ENCODE results near the gene VAV3. TPM values are rescaled to one million over a fixed set of nuclear protein-coding genes. Genes with fewer than 3 reads are reported as not detected.

The VAV3 gene
- total RNA-seq, 1 donor from 2014 or later = 4.8 TPM

GRCh38 chr1:107666493-107666892, 298.5 kb downstream of the VAV3 start:
- no peaks in the 10 kb centered on the region for H3K36me3 ChIP-seq (ENCODE audit: control insufficient read depth, insufficient read depth, low read length)
- no peak overlapping the region for H3K4me3 ChIP-seq (ENCODE audit: low read depth, low read length)
- no peaks in the 10 kb centered on the region for H3K27me3 ChIP-seq (ENCODE audit: control insufficient read depth, insufficient read depth, low read length)
- TF ChIP-seq, protein P1, sequence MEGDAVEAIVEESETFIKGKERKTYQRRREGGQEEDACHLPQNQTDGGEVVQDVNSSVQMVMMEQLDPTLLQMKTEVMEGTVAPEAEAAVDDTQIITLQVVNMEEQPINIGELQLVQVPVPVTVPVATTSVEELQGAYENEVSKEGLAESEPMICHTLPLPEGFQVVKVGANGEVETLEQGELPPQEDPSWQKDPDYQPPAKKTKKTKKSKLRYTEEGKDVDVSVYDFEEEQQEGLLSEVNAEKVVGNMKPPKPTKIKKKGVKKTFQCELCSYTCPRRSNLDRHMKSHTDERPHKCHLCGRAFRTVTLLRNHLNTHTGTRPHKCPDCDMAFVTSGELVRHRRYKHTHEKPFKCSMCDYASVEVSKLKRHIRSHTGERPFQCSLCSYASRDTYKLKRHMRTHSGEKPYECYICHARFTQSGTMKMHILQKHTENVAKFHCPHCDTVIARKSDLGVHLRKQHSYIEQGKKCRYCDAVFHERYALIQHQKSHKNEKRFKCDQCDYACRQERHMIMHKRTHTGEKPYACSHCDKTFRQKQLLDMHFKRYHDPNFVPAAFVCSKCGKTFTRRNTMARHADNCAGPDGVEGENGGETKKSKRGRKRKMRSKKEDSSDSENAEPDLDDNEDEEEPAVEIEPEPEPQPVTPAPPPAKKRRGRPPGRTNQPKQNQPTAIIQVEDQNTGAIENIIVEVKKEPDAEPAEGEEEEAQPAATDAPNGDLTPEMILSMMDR (IDR thresholded peaks at IDR 0.05; ENCODE audit: insufficient read depth, low read length, poor library complexity, severe bottlenecking) = no peak
- DNase-seq (ENCODE audit: low read depth) = no peak

DNA sequence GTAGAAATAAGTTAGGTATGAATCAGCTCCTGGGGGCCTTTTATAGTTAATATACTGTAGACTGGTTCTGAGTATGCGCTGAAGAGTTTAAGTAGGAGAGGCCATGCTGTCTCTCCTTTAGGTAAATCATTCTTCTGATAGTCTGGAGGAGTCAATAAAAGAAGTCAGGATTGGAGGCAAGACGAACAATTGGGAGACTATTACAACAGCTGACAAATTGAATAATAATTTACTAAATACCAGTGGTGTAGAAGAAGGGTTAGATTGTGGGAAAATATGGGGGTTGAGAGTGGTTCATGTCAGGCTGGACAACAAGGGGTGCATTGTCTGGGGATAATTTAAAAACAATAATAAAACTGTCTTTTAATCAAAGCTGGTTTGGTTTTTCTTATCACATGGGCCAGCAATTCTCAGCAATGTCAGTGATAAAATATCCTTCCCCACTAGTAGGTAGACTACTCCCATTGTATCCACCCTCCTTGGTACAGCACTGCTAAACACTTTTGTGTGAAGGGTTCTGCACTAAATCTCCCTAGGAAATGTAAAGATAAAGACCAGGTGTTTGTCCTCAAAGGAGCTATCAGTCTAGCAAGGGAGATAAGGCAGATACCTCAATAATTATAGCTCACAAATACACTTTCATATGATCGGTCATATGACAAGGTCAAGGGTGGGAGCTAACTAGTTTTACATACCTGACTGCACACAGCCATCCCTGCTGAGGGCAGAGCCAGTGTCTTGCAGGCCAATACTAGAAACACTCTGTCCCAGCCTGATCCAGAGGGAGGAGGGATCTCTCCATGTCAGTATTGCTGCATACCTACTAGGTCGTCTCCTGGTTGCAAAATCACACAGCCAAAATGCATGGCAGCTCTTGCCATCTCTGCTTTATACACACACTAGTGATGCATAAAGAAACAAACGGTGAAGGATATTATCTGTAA, 299.7 kb downstream of the VAV3 start:
- H3K36me3 ChIP-seq (ENCODE audit: control insufficient read depth, insufficient read depth, low read length) = no peaks in the 10 kb centered on the region
- no peak for DNase-seq (ENCODE audit: low read depth)
- no peak overlapping the region for H3K4me3 ChIP-seq (ENCODE audit: low read depth, low read length)
- H3K27me3 ChIP-seq (ENCODE audit: control insufficient read depth, insufficient read depth, low read length) = no peaks in the 10 kb centered on the region
- TF ChIP-seq, protein P1 (IDR thresholded peaks at IDR 0.05; ENCODE audit: insufficient read depth, low read length, poor library complexity, severe bottlenecking) = no peak

DNA sequence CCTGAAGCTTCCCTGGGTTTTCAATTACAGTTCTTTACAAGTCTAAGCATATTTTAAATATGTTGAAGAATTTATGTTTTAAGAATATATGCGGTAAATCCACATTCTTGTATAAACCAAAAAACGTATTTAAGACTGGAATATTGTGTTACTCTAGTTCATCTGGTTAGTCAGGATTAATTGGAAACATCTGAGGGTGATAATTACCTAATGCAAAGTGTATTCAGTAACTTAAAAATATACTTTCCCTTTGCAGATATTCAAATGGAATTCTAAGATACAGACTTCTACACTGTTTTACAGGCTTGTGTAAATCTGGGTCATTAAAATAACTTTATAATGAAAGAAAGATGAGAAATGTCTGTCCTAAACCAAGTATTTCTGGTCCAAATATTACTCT, 302.0 kb downstream of the VAV3 start:
- H3K36me3 ChIP-seq (ENCODE audit: control insufficient read depth, insufficient read depth, low read length) = no peaks in the 10 kb centered on the region
- TF ChIP-seq, protein P1 (IDR thresholded peaks at IDR 0.05; ENCODE audit: insufficient read depth, low read length, poor library complexity, severe bottlenecking) = no peak
- no peaks in the 10 kb centered on the region for H3K27me3 ChIP-seq (ENCODE audit: control insufficient read depth, insufficient read depth, low read length)
- no peak overlapping the region for H3K4me3 ChIP-seq (ENCODE audit: low read depth, low read length)
- no peak for DNase-seq (ENCODE audit: low read depth)

GRCh38 chr1:107661158-107661557, 303.8 kb downstream of the VAV3 start:
- H3K4me3 ChIP-seq (ENCODE audit: low read depth, low read length) = no peak overlapping the region
- no peaks in the 10 kb centered on the region for H3K36me3 ChIP-seq (ENCODE audit: control insufficient read depth, insufficient read depth, low read length)
- TF ChIP-seq, protein P1 (IDR thresholded peaks at IDR 0.05; ENCODE audit: insufficient read depth, low read length, poor library complexity, severe bottlenecking) = no peak

GRCh38 chr1:107659961-107660360, 305.0 kb downstream of the VAV3 start:
- no peaks in the 10 kb centered on the region for H3K27me3 ChIP-seq (ENCODE audit: control insufficient read depth, insufficient read depth, low read length)
- no peak for DNase-seq (ENCODE audit: low read depth)
- TF ChIP-seq, protein P1 (IDR thresholded peaks at IDR 0.05; ENCODE audit: insufficient read depth, low read length, poor library complexity, severe bottlenecking) = no peak
- H3K36me3 ChIP-seq (ENCODE audit: control insufficient read depth, insufficient read depth, low read length) = no peaks in the 10 kb centered on the region
- H3K4me3 ChIP-seq (ENCODE audit: low read depth, low read length) = no peak overlapping the region

More at GRCh38 chr1:107661158-107661557, 303.8 kb downstream of the VAV3 start:
- no peaks in the 10 kb centered on the region for H3K27me3 ChIP-seq (ENCODE audit: control insufficient read depth, insufficient read depth, low read length)
- DNase-seq (ENCODE audit: low read depth) = no peak

All from kidney epithelial cell (primary cell).